Measurements from ENCODE around the gene HTT. TPM values are rescaled to one million over a fixed set of nuclear protein-coding genes. Genes with fewer than 3 reads are reported as not detected.

The HTT gene
- total and polyA plus RNA-seq, 2 of the 13 experiments (the other 11 are each of a cell fraction or from before 2014, with no cell fraction given), result 17.5 to 19.5 TPM

GRCh38 chr4:3213661-3214250, 139.3 kb downstream of the HTT start (continued):
- no peak for TF ChIP-seq ZNF24 (IDR thresholded peaks at IDR 0.05)
- TF ChIP-seq, protein P1, sequence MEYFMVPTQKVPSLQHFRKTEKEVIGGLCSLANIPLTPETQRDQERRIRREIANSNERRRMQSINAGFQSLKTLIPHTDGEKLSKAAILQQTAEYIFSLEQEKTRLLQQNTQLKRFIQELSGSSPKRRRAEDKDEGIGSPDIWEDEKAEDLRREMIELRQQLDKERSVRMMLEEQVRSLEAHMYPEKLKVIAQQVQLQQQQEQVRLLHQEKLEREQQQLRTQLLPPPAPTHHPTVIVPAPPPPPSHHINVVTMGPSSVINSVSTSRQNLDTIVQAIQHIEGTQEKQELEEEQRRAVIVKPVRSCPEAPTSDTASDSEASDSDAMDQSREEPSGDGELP (IDR thresholded peaks at IDR 0.05; ENCODE audit: borderline replicate concordance, low read depth), result no peak
- TF ChIP-seq ZNF773 (CRISPR knock-in tag; IDR thresholded peaks at IDR 0.05; ENCODE audit: borderline replicate concordance), result no peak
- TF ChIP-seq REPIN1 (CRISPR knock-in tag; IDR thresholded peaks at IDR 0.05; ENCODE audit: borderline replicate concordance, low read depth), result no peak
- no peak for TF ChIP-seq EHMT2 (IDR thresholded peaks at IDR 0.05; ENCODE audit: borderline replicate concordance, low read depth, low read length)
- no peak for TF ChIP-seq CERS6 (CRISPR knock-in tag; IDR thresholded peaks at IDR 0.05)
- TF ChIP-seq GLMP (CRISPR knock-in tag; IDR thresholded peaks at IDR 0.05; ENCODE audit: borderline replicate concordance), result no peak

- ChIA-PET POLR2A (no interaction called here), CTCF (ENCODE audit: low intra/inter-chr PET ratio, low total read pairs) (no interaction called here)
- 99% methylated on average over 12 of the region's 12 CpGs for WGBS (ENCODE audit: low lambda C conversion rate)
- DNase-seq (ENCODE audit: low spot score) (no peak), ATAC-seq (no peak), FAIRE-seq (no peak)
- Histone ChIP-seq H3K79me2 (ENCODE audit: insufficient read depth, low read length) (no peaks in the 10 kb centered on the region), H3K27me3 (ENCODE audit: control insufficient read depth in 1 of 2, insufficient read depth in 2 of 2, low read length in 2 of 2) (no peaks in the 10 kb centered on the region), H3K27ac (ENCODE audit: extremely low read length, insufficient read depth, low read length) (no peak overlapping the region), H3K36me3 (replicated peaks in 1 of 2; ENCODE audit: control insufficient read depth in 1 of 2, insufficient read depth in 2 of 2, low read length in 2 of 2) (peaks cover 34 to 81% of the 10 kb centered on the region in 2 experiments), H3K9ac (ENCODE audit: insufficient read depth, low read depth, low read length) (no peak overlapping the region), H3K4me2 (ENCODE audit: low read depth, low read length) (no peak overlapping the region), H3K9me3 (ENCODE audit: low read length) (no peaks in the 10 kb centered on the region), H4K20me1 (ENCODE audit: insufficient read depth, low read length) (no peaks in the 10 kb centered on the region), H3K4me3 (replicated peaks in 1 of 3; ENCODE audit: insufficient read depth in 1 of 3, low read depth in 2 of 3, low read length in 3 of 3) (no peak overlapping the region), H3K4me1 (ENCODE audit: insufficient read depth, low read length) (peaks cover 15% of the 10 kb centered on the region), H2AFZ (ENCODE audit: low read length) (no peak overlapping the region)
- intact Hi-C loops (cut with micrococcal nuclease; ENCODE audit: unreplicated experiment) (no loop called here), in situ Hi-C loops (cut with HindIII; ENCODE audit: extremely low pct_ligation_motif_present, low pct_unique_long_range_greater_than_20kb) (no loop called here)
- BruUV-seq (replicated peaks), result no TSS peak
- TF ChIP-seq SP4 (CRISPR knock-in tag; IDR thresholded peaks at IDR 0.05) (no peak), PRDM15 (CRISPR knock-in tag; IDR thresholded peaks at IDR 0.05) (no peak)
- TF ChIP-seq, protein P2, sequence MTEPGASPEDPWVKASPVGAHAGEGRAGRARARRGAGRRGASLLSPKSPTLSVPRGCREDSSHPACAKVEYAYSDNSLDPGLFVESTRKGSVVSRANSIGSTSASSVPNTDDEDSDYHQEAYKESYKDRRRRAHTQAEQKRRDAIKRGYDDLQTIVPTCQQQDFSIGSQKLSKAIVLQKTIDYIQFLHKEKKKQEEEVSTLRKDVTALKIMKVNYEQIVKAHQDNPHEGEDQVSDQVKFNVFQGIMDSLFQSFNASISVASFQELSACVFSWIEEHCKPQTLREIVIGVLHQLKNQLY (CRISPR knock-in tag; IDR thresholded peaks at IDR 0.05), result no peak
- TF ChIP-seq, protein P3, sequence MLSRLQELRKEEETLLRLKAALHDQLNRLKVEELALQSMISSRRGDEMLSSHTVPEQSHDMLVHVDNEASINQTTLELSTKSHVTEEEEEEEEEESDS (CRISPR knock-in tag; IDR thresholded peaks at IDR 0.05; ENCODE audit: borderline replicate concordance), result no peak
Measured at GRCh38 chr4:3215256-3215655, 140.8 kb downstream of the HTT start.

Measured in HepG2 (cell line).